MM.1S (cell line): ENCODE data around the gene ATMIN.

Experiments
- DNase-seq: peaks from one replicate; pipeline ENCODE4 v3.0.0-alpha.2; 2015
- H2AFZ ChIP-seq: fragments of 300-600 bp; sonication (generic); 2 replicates; pipeline ENCODE4 v1.6.0; 2016; ENCODE audit warnings: antibody characterized with exemption, low read length
- H3F3A ChIP-seq: fragments of 300-600 bp; sonication (generic); 2 replicates; pipeline ENCODE4 v1.6.1; 2016; ENCODE audit warnings: mild to moderate bottlenecking, antibody characterized with exemption, low read length, moderate library complexity, mixed read lengths; ENCODE audit not compliant: insufficient read depth
- H3K27ac ChIP-seq: fragments of 300-600 bp; sonication (generic); 2 replicates; pipeline ENCODE4 v1.5.1; 2016; ENCODE audit warnings: mild to moderate bottlenecking, low read length
- H3K27me3 ChIP-seq: fragments of 300-600 bp; sonication (generic); replicated peaks from 2 replicates; pipeline ENCODE4 v1.6.0; 2016; ENCODE audit warnings: low read length; ENCODE audit not compliant: insufficient read depth
- H3K36me3 ChIP-seq: fragments of 300-600 bp; sonication (generic); replicated peaks from 2 replicates; pipeline ENCODE4 v1.6.1; 2016; ENCODE audit warnings: mild to moderate bottlenecking, low read length, mixed read lengths; ENCODE audit not compliant: insufficient read depth
- H3K4me1 ChIP-seq: fragments of 300-600 bp; sonication (generic); 2 replicates; pipeline ENCODE4 v1.6.1; 2016; ENCODE audit warnings: low read length, mixed read lengths
- H3K4me2 ChIP-seq: fragments of 300-600 bp; sonication (generic); 2 replicates; pipeline ENCODE4 v1.6.0; 2016; ENCODE audit warnings: low read depth, low read length
- H3K4me3 ChIP-seq: fragments of 300-600 bp; sonication (generic); 2 replicates; pipeline ENCODE4 v1.5.1; 2016; ENCODE audit warnings: low read length, mixed read lengths
- H3K79me2 ChIP-seq: fragments of 300-600 bp; sonication (generic); 2 replicates; pipeline ENCODE4 v1.6.1; 2016; ENCODE audit warnings: mixed run types, low read length, mixed read lengths
- H3K9ac ChIP-seq: fragments of 300-600 bp; sonication (generic); 2 replicates; pipeline ENCODE4 v1.6.1; 2016; ENCODE audit warnings: low read length, mixed read lengths
- H3K9me2 ChIP-seq: fragments of 300-600 bp; sonication (generic); replicated peaks from 2 replicates; pipeline ENCODE4 v1.6.1; 2016; ENCODE audit warnings: mild to moderate bottlenecking, low read length, mixed read lengths; ENCODE audit not compliant: insufficient read depth
- H3K9me3 ChIP-seq: fragments of 300-600 bp; sonication (generic); replicated peaks from 2 replicates; pipeline ENCODE4 v1.6.1; 2016; ENCODE audit warnings: mild to moderate bottlenecking, low read length, mixed read lengths; ENCODE audit not compliant: insufficient read depth
- H4K20me1 ChIP-seq: fragments of 300-600 bp; sonication (generic); 2 replicates; pipeline ENCODE4 v1.6.1; 2016; ENCODE audit warnings: mild to moderate bottlenecking, low read length, moderate library complexity, mixed read lengths; ENCODE audit not compliant: insufficient read depth
- EZH2 ChIP-seq: fragments of 300-600 bp; sonication (generic); optimal IDR thresholded peaks from 2 replicates; pipeline ENCODE3; 2017; ENCODE audit warnings: low read depth, mild to moderate bottlenecking, antibody characterized with exemption, low read length, mixed read lengths
- EZH2phosphoT487 ChIP-seq: fragments of 300-600 bp; sonication (generic); IDR thresholded peaks from 2 replicates; pipeline ENCODE4 v1.6.1; 2018; ENCODE audit warnings: antibody characterized with exemption, low read length
- TF ChIP-seq, protein P1 (sequence below): fragments of 300-600 bp; sonication (generic); IDR thresholded peaks from 2 replicates; pipeline ENCODE4 v1.5.1; 2016; ENCODE audit warnings: antibody characterized with exemption, low read length, mixed read lengths

The ATMIN gene

DNA sequence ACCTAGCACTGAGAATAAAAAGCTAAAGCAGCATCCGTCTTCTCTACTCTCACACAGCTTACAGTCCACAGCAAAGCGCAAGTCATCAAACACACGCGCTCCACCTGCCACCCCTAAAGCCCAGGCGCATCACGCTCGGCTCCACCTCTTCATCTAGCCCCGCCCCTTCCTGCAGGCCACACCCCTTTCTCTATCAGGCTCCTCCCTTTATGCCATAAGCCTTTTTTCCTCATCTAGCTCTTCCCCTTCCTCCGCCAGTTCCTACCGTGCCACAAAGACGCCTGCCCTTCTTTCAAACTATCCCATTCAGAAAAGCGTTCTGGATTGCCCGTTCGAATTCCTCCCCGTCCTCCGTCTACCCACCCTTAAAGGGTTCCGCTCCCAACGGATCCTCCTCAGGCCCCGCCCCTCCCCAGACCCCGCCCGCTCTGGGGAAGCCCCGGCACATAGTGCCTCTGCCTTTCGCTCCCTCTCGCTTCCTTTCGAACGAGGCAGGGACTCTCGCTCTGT, 41.0 kb downstream of the ATMIN start:
- H3K36me3 ChIP-seq: no peaks in the 10 kb centered on the region
- no peaks in the 10 kb centered on the region for H3K79me2 ChIP-seq
- peak overlapping the region; percentile 74 for H3K4me3 ChIP-seq
- peak overlapping the region; percentile 83 for H2AFZ ChIP-seq
- H3K9me3 ChIP-seq: no peaks in the 10 kb centered on the region
- H3K4me2 ChIP-seq: peak overlapping the region; percentile 56
- H3K9ac ChIP-seq: peak overlapping the region; percentile 77; the same call in 1 of the 2 replicates
- no peaks in the 10 kb centered on the region for H3F3A ChIP-seq
- H3K27ac ChIP-seq: peak overlapping the region; percentile 61; the same call in 1 of the 2 replicates
- H3K4me1 ChIP-seq: no peaks in the 10 kb centered on the region
- peak; percentile 55 for DNase-seq
- no peaks in the 10 kb centered on the region for H4K20me1 ChIP-seq
- no peaks in the 10 kb centered on the region for H3K9me2 ChIP-seq
- TF ChIP-seq, protein P1, sequence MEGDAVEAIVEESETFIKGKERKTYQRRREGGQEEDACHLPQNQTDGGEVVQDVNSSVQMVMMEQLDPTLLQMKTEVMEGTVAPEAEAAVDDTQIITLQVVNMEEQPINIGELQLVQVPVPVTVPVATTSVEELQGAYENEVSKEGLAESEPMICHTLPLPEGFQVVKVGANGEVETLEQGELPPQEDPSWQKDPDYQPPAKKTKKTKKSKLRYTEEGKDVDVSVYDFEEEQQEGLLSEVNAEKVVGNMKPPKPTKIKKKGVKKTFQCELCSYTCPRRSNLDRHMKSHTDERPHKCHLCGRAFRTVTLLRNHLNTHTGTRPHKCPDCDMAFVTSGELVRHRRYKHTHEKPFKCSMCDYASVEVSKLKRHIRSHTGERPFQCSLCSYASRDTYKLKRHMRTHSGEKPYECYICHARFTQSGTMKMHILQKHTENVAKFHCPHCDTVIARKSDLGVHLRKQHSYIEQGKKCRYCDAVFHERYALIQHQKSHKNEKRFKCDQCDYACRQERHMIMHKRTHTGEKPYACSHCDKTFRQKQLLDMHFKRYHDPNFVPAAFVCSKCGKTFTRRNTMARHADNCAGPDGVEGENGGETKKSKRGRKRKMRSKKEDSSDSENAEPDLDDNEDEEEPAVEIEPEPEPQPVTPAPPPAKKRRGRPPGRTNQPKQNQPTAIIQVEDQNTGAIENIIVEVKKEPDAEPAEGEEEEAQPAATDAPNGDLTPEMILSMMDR: no peak
- TF ChIP-seq EZH2phosphoT487: no peak
- no peak for TF ChIP-seq EZH2
- H3K27me3 ChIP-seq: no peaks in the 10 kb centered on the region

DNA sequence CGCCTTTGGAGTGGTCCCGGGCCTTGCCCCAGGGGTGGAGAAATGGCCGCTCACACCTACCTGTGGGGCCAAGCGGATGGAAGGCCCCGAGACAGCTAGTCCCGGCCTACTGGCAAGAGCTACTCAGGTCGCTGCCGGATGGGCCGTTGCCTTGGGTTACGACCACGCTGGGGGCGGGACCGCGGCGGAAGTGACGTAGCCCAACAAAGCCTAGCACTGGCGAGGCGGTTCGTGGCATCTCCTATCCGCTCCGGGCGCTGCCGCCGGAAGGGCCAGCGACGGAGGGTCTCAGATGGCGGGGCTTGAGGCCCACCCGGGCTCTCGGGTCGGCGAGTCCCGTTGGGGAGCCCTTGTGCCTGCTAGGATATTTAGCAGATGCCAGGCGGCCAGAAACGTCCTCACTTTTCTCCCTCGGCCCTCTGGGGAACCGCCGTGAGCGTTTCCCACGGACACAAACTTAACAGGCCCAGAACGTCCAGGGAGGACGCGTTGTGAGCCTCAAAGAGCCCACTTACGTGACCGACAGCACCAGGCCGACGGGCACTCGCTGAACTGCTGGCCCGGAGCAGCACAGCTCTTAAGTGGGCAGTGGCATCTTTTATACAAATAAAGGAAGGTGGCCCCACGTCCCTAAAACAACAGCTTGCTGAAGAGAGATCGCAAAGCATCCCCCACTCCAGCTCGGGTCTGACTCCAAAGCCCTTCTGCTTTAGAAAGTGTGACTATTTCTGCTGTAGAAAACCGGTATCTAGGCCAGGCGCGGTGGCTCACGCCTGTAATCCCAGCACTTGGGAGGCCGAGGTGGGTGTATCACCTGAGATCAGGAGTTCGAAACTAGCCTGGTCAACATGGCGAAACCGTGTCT, 41.7 kb downstream of the ATMIN start, which contains the start of gene C16orf46:
TSS of gene C16orf46 (minus strand) at position 163 of the 865 bp plus-strand sequence. CDS start 13,283 bp downstream, outside the sequence.
- Histone ChIP-seq H3K4me2 (peak within 1 kb of the TSS; percentile 56), H3K9me3 (no peaks in the 10 kb centered on the region), H3K36me3 (no peaks in the 10 kb centered on the region), H3K9ac (peak within 1 kb of the TSS; percentile 77), H3K27ac (peak within 1 kb of the TSS; percentile 61; the same call in 1 of the 2 replicates), H3F3A (no peaks in the 10 kb centered on the region), H4K20me1 (no peaks in the 10 kb centered on the region), H3K9me2 (no peaks in the 10 kb centered on the region), H2AFZ (peak within 1 kb of the TSS; percentile 83), H3K27me3 (no peaks in the 10 kb centered on the region), H3K4me3 (peak within 1 kb of the TSS; percentile 74), H3K4me1 (no peaks in the 10 kb centered on the region), H3K79me2 (no peaks in the 10 kb centered on the region)
- DNase-seq: peak; percentile 89
- TF ChIP-seq, protein P1: no peak
- TF ChIP-seq EZH2: no peak
- TF ChIP-seq EZH2phosphoT487: no peak

DNA sequence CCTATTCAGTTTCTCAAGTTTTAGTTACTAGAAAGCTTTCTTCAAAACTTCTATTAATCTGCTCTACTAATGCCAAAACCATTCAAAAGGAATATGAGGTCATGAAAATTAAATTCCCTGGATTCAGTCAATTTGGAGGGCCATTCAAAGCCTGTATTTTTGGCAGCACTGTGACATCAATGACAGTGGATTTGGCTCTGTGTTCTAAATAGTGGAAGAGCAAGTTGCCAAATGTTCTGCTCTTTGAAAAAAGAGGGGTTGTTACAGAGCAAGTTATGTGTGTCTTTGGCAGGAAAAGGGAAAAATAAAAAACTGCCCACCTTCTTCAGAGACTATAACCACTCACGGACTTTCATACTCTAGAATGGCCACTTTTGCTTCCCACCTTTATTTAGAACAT, 44.6 kb downstream of the ATMIN start:
- no peak overlapping the region for H3K4me2 ChIP-seq
- no peak overlapping the region for H2AFZ ChIP-seq
- H4K20me1 ChIP-seq: no peaks in the 10 kb centered on the region
- no peaks in the 10 kb centered on the region for H3F3A ChIP-seq
- TF ChIP-seq EZH2 (no peak), EZH2phosphoT487 (no peak)
- TF ChIP-seq, protein P1: no peak
- no peaks in the 10 kb centered on the region for H3K9me2 ChIP-seq
- no peaks in the 10 kb centered on the region for H3K36me3 ChIP-seq
- no peak overlapping the region for H3K4me3 ChIP-seq
- DNase-seq: no peak
- H3K27ac ChIP-seq: no peak overlapping the region
- no peaks in the 10 kb centered on the region for H3K79me2 ChIP-seq
- H3K9me3 ChIP-seq: no peaks in the 10 kb centered on the region
- H3K4me1 ChIP-seq: no peaks in the 10 kb centered on the region
- H3K27me3 ChIP-seq: no peaks in the 10 kb centered on the region
- no peak overlapping the region for H3K9ac ChIP-seq
